Measurements from ENCODE around the gene ADAM21. TPM values are rescaled to one million over a fixed set of nuclear protein-coding genes. Genes with fewer than 3 reads are reported as not detected.

ADAM21 gene
- total RNA-seq = under 0.01 TPM in 1 of 2 replicates, not detected in the other

GRCh38 chr14:70451874-70452273 lies at the start of gene ADAM21:
ADAM21 (plus strand) TSS chr14:70452174; CDS start chr14:70457500, 5,326 bp downstream.

GRCh38 chr14:70416725-70417349 lies 35.1 kb upstream of the ADAM21 start, which contains the start of gene SYNJ2BP:
SYNJ2BP (minus strand) TSS chr14:70417090; CDS start chr14:70416963, 127 bp downstream.

Other genes starting within 250 kb of the ADAM21 start
- 14.5 and 18.6 TPM in 2 replicates for gene COX16, start 92.5 kb upstream of the ADAM21 start, total RNA-seq
- 7.3 and 13.6 TPM in 2 replicates for gene SYNJ2BP, start 35.1 kb upstream of the ADAM21 start, total RNA-seq
- under 0.01 and 0.25 TPM in 2 replicates for gene ADAM20, start 82.8 kb downstream of the ADAM21 start, total RNA-seq
- 19.7 and 19.8 TPM in 2 replicates for gene MED6, start 148.5 kb downstream of the ADAM21 start, total RNA-seq
- gene TTC9, start 189.7 kb downstream of the ADAM21 start, total RNA-seq = 4.9 and 6.5 TPM in 2 replicates